ENCODE measurements around the gene GABBR2. TPM values are rescaled to one million over a fixed set of nuclear protein-coding genes. Genes with fewer than 3 reads are reported as not detected.

GABBR2 gene
- total and polyA plus RNA-seq, 12 donors, result under 0.01 to 1.3 (median 0.45) TPM

- 75 to 86% methylated on average over 2 of the region's 2 CpGs for WGBS, 2 donors
- intact Hi-C loops (cut with DNase I), result loop anchor here in 1 of 10 donors (10.0 kb wide), 1 partner anchor 65 kb away; no protein-coding TSS in a partner anchor
Measured at GRCh38 chr9:98610211-98610610, 98.5 kb downstream of the GABBR2 start.

DNA sequence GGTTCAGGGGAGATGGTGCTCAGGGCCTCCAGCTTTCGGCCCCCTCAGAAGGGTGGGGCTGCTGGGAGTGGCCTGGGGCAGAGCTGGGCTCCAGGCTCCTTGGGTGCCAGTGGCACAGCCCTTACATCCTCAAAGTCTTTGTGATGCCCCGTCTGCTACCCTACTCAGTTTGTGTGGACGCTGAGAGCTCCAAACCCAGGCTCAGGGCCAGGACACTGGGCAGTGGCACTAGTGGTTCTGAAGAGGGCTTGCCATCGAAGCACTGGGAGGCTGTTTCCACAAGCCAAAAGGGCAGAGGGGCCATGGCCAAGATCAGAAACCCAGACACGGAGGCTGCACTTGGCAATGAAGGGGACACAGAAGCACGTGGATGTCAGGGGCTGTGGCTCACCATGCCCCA, 99.1 kb downstream of the GABBR2 start:
- WGBS, 2 donors, result 83 to 85% methylated on average over 6 of the region's 6 CpGs
- peaks cover 0 to 9% (median 0%) of the 10 kb centered on the region in 7 donors for H3K27me3 ChIP-seq
- no peak for ATAC-seq

More at GRCh38 chr9:98610211-98610610, 98.5 kb downstream of the GABBR2 start:
- no peak for TF ChIP-seq CTCF (IDR thresholded peaks at IDR 0.05)
- ATAC-seq (no peak), DNase-seq (no peak)
- Histone ChIP-seq H3K27me3 (peaks cover 0 to 13% (median 0%) of the 10 kb centered on the region in 7 donors), H3K4me1 (no peaks in the 10 kb centered on the region), H3K27ac (no peak overlapping the region), H3K36me3 (no peaks in the 10 kb centered on the region), H3K4me3 (no peak overlapping the region), H3K9me3 (no peaks in the 10 kb centered on the region)

GRCh38 chr9:98607787-98608186, 100.9 kb downstream of the GABBR2 start:
- H3K9me3 ChIP-seq, result no peaks in the 10 kb centered on the region
- intact Hi-C loops (cut with DNase I), result no loop called here

More for the DNA sequence above, 99.1 kb downstream of the GABBR2 start:
- H3K4me1 ChIP-seq, result no peaks in the 10 kb centered on the region
- no peaks in the 10 kb centered on the region for H3K9me3 ChIP-seq
- H3K4me3 ChIP-seq, result no peak overlapping the region
- H3K27ac ChIP-seq, result no peak overlapping the region
- H3K36me3 ChIP-seq, result no peaks in the 10 kb centered on the region
- intact Hi-C loops (cut with DNase I), result loop anchor here in 1 of 10 donors (10.0 kb wide), 1 partner anchor 65 kb away; no protein-coding TSS in a partner anchor
- no peak for DNase-seq
- no peak for TF ChIP-seq CTCF (IDR thresholded peaks at IDR 0.05)

DNA sequence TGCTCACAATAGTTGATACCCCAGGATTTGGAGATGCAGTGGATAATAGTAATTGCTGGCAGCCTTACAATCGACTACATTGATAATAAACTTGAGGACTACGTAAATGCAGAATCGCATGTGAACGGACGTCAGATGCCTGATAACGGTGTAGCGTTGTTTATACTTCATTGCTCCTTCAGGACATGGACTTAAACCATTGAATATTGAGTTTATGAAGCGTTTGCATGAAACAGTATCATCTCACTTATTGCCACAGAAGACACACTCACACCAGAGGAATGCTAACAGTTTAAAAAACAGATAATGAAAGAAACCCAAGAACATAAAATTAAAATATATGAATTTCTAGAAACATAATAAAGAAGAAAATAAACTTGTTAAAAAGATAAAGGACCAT, 101.6 kb downstream of the GABBR2 start:
- Histone ChIP-seq H3K27ac (no peak overlapping the region), H3K36me3 (no peaks in the 10 kb centered on the region), H3K4me3 (no peak overlapping the region), H3K4me1 (peaks cover 0 to 18% (median 3%) of the 10 kb centered on the region in 9 donors), H3K27me3 (peaks cover 0 to 5% (median 0%) of the 10 kb centered on the region in 7 donors), H3K9me3 (no peaks in the 10 kb centered on the region)
- TF ChIP-seq CTCF (IDR thresholded peaks at IDR 0.05), result no peak
- intact Hi-C loops (cut with DNase I), result no loop called here
- ATAC-seq (no peak), DNase-seq (no peak)
- 82 to 84% methylated on average over 8 of the region's 8 CpGs for WGBS, 2 donors

More at GRCh38 chr9:98607787-98608186, 100.9 kb downstream of the GABBR2 start:
- ATAC-seq (peak in 1 of 8 donors; percentile 48), DNase-seq (no peak)
- Histone ChIP-seq H3K4me3 (no peak overlapping the region), H3K27ac (peak overlapping the region in 5 of 10 donors; percentile 15 to 64 (median 46)), H3K36me3 (no peaks in the 10 kb centered on the region), H3K27me3 (peaks cover 0 to 6% (median 0%) of the 10 kb centered on the region in 7 donors), H3K4me1 (peaks cover 0 to 15% (median 3%) of the 10 kb centered on the region in 9 donors)
- WGBS, 2 donors, result 51 to 63% methylated on average over 7 of the region's 7 CpGs
- no peak for TF ChIP-seq CTCF (IDR thresholded peaks at IDR 0.05)
